H9 (cell line): ENCODE data around the gene EFHD1. TPM values are rescaled to one million over a fixed set of nuclear protein-coding genes. Genes with fewer than 3 reads are reported as not detected.

Experiments used
- DNase-seq: peaks from one replicate; pipeline ENCODE4 v3.0.0-alpha.2; 2017
- H2AFZ ChIP-seq: one replicate; pipeline ENCODE4 v1.6.1; 2013; ENCODE audit warnings: mild to moderate bottlenecking, low read length, control low read depth, moderate library complexity
- H2AK5ac ChIP-seq: 2 replicates; pipeline ENCODE4 v1.6.1; 2013; ENCODE audit warnings: low read length, control low read depth, mixed read lengths; ENCODE audit not compliant: insufficient read length
- H2BK120ac ChIP-seq: one replicate; pipeline ENCODE4 v1.6.1; 2013; ENCODE audit warnings: low read depth, mild to moderate bottlenecking, low read length, control low read depth, inconsistent platforms; ENCODE audit not compliant: poor library complexity, severe bottlenecking
- H2BK12ac ChIP-seq: 2 replicates; pipeline ENCODE4 v1.6.1; 2013; ENCODE audit warnings: low read length, control low read depth, mixed read lengths, low read depth; ENCODE audit not compliant: insufficient read length
- H2BK15ac ChIP-seq: 2 replicates; pipeline ENCODE4 v1.6.1; 2013; ENCODE audit warnings: low read depth, low read length, control low read depth
- H2BK20ac ChIP-seq: one replicate; pipeline ENCODE4 v1.6.1; 2013; ENCODE audit warnings: low read depth, mild to moderate bottlenecking, low read length, control low read depth, inconsistent platforms; ENCODE audit not compliant: poor library complexity, severe bottlenecking
- H2BK5ac ChIP-seq: 2 replicates; pipeline ENCODE4 v1.6.1; 2013; ENCODE audit warnings: low read length, control low read depth, mixed read lengths; ENCODE audit not compliant: insufficient read length
- H3K14ac ChIP-seq: 2 replicates; pipeline ENCODE4 v1.6.1; 2013; ENCODE audit warnings: low read length, control low read depth; ENCODE audit not compliant: insufficient read depth
- H3K18ac ChIP-seq: 2 replicates; pipeline ENCODE4 v1.6.1; 2013; ENCODE audit warnings: low read depth, mild to moderate bottlenecking, mixed read lengths, low read length, control low read depth; ENCODE audit not compliant: insufficient read length
- H3K23ac ChIP-seq: 2 replicates; pipeline ENCODE4 v1.6.1; 2013; ENCODE audit warnings: low read length, control low read depth, mixed read lengths, low read depth; ENCODE audit not compliant: insufficient read length
- H3K23me2 ChIP-seq: 2 replicates; pipeline ENCODE4 v1.6.1; 2013; ENCODE audit warnings: low read depth, mild to moderate bottlenecking, mixed read lengths, low read length, control low read depth; ENCODE audit not compliant: insufficient read length, poor library complexity, severe bottlenecking
- H3K27ac ChIP-seq: 2 replicates; pipeline ENCODE4 v1.5.1; 2013; ENCODE audit warnings: low read length, control low read depth, mixed read lengths, low read depth; ENCODE audit not compliant: insufficient read length
- H3K27me3 ChIP-seq: 2 replicates; pipeline ENCODE4 v1.6.1; 2013; ENCODE audit warnings: low read length, control low read depth, inconsistent platforms; ENCODE audit not compliant: insufficient read depth
- H3K4ac ChIP-seq: 2 replicates; pipeline ENCODE4 v1.6.1; 2013; ENCODE audit warnings: low read depth, mild to moderate bottlenecking, control low read depth, inconsistent platforms, low read length, moderate library complexity
- H3K4me1 ChIP-seq: 2 replicates; pipeline ENCODE4 v1.6.1; 2013; ENCODE audit warnings: low read length, control low read depth, inconsistent platforms; ENCODE audit not compliant: insufficient read depth
- H3K4me2 ChIP-seq: 2 replicates; pipeline ENCODE4 v1.6.1; 2013; ENCODE audit warnings: low read length, control low read depth, mixed read lengths; ENCODE audit not compliant: insufficient read length, insufficient read depth
- H3K56ac ChIP-seq: 2 replicates; pipeline ENCODE4 v1.6.1; 2013; ENCODE audit warnings: low read depth, mild to moderate bottlenecking, mixed read lengths, low read length, control low read depth; ENCODE audit not compliant: insufficient read length
- H3K79me1 ChIP-seq: 2 replicates; pipeline ENCODE4 v1.6.1; 2013; ENCODE audit warnings: low read depth, mild to moderate bottlenecking, moderate library complexity, low read length, control low read depth, inconsistent platforms; ENCODE audit not compliant: insufficient read depth, poor library complexity, severe bottlenecking
- H3K79me2 ChIP-seq: 2 replicates; pipeline ENCODE4 v1.6.1; 2013; ENCODE audit warnings: low read length, control low read depth, inconsistent platforms; ENCODE audit not compliant: insufficient read depth
- H3K9ac ChIP-seq: 2 replicates; pipeline ENCODE4 v1.6.1; 2013; ENCODE audit warnings: low read length, control low read depth, mixed read lengths; ENCODE audit not compliant: insufficient read length; ENCODE audit errors: extremely low read depth
- H3K9me3 ChIP-seq: one replicate; pipeline ENCODE4 v1.6.1; 2013; ENCODE audit warnings: low read depth, low read length, inconsistent platforms; ENCODE audit not compliant: control insufficient read depth
- H3T11ph ChIP-seq: one replicate; pipeline ENCODE4 v1.6.1; 2013; ENCODE audit warnings: mild to moderate bottlenecking, low read length, control low read depth, inconsistent platforms
- H4K20me1 ChIP-seq: one replicate; pipeline ENCODE4 v1.6.1; 2013; ENCODE audit not compliant: control insufficient read depth, insufficient read length, insufficient read depth
- H4K5ac ChIP-seq: 2 replicates; pipeline ENCODE4 v1.6.1; 2013; ENCODE audit warnings: low read depth, mild to moderate bottlenecking, mixed read lengths, low read length, control low read depth; ENCODE audit not compliant: insufficient read length
- H4K8ac ChIP-seq: replicated peaks from 2 replicates; pipeline ENCODE4 v1.6.1; 2013; ENCODE audit warnings: low read length, control low read depth, mixed read lengths, low read depth; ENCODE audit not compliant: insufficient read length
- H4K91ac ChIP-seq: 2 replicates; pipeline ENCODE4 v1.6.1; 2013; ENCODE audit warnings: low read depth, mild to moderate bottlenecking, moderate library complexity, mixed read lengths, low read length, control low read depth; ENCODE audit not compliant: insufficient read length
- H3K27ac Mint-ChIP-seq, 3 experiments: 2 replicates in 2 of 3; 3 replicates in 1 of 3; pipeline ENCODE4 v1.8.0; 2020 to 2021; ENCODE audit warnings: mixed read lengths in 3 of 3, mild to moderate bottlenecking in 1 of 3, moderate library complexity in 1 of 3
- H3K27me3 Mint-ChIP-seq: 2 replicates; pipeline ENCODE4 v1.8.0; 2021; ENCODE audit warnings: low read depth, mild to moderate bottlenecking, moderate library complexity, mixed read lengths
- H3K36me3 Mint-ChIP-seq, 3 experiments: 2 replicates in 2 of 3; 3 replicates in 1 of 3; pipeline ENCODE4 v1.8.0; 2020 to 2021; ENCODE audit warnings: low read depth in 3 of 3, mixed read lengths in 3 of 3; ENCODE audit not compliant: insufficient read depth in 1 of 3
- H3K4me1 Mint-ChIP-seq, 2 experiments: 2 replicates each; pipeline ENCODE4 v1.8.0; 2020; ENCODE audit warnings: mixed read lengths in 2 of 2
- H3K4me3 Mint-ChIP-seq, 2 experiments: 2 replicates in 1 of 2; 3 replicates in 1 of 2; pipeline ENCODE4 v1.8.0; 2020 to 2021; ENCODE audit warnings: mild to moderate bottlenecking in 2 of 2, mixed read lengths in 2 of 2, moderate library complexity in 1 of 2
- H3K9me3 Mint-ChIP-seq, 2 experiments: 2 replicates in 1 of 2; 3 replicates in 1 of 2; pipeline ENCODE4 v1.8.0; 2020; ENCODE audit warnings: mild to moderate bottlenecking in 2 of 2, mixed read lengths in 2 of 2, moderate library complexity in 1 of 2
- CTCF ChIP-seq: fragments of 200-600 bp; sonication (generic); conservative IDR thresholded peaks from 3 replicates; pipeline ENCODE4 v1.8.0; 2021; ENCODE audit warnings: antibody characterized with exemption, mild to moderate bottlenecking
- WGBS: extraction: QIAGEN DNeasy Blood & Tissue Kit; methylation state at CpG from one replicate; pipeline ENCODE4 v1.1.7; 2013; ENCODE audit warnings: missing lambda C conversion rate, low lambda C conversion rate, mixed read lengths; ENCODE audit not compliant: insufficient read length; ENCODE audit errors: extremely low coverage; 5-methylcytosine and 5-hydroxymethylcytosine counted together
- total RNA-seq: library from RNA; stranded (reverse); gene quantifications from 2 replicates; pipeline ENCODE4 v1.2.1, GENCODE V29; 2021

Gene EFHD1
- total RNA-seq, 1 experiment from 2014 or later: 2.8 TPM

GRCh38 chr2:232687382-232688160 is 54.2 kb downstream of the EFHD1 start:
- H2BK120ac ChIP-seq: no peak overlapping the region
- Mint-ChIP-seq H3K4me3 (no peak overlapping the region; a peak in 1 of 5 replicates), H3K27me3 (no peaks in the 10 kb centered on the region; the same call in none of the 2 replicates), H3K4me1 (no peaks in the 10 kb centered on the region), H3K9me3 (no peaks in the 10 kb centered on the region), H3K36me3 (no peaks in the 10 kb centered on the region), H3K27ac (peak overlapping the region in 1 of 3 experiments; percentile 80; a peak in 1 of 7 replicates)
- H3K79me2 ChIP-seq: no peaks in the 10 kb centered on the region
- no peak overlapping the region for H3K18ac ChIP-seq
- no peaks in the 10 kb centered on the region for H4K20me1 ChIP-seq
- no peak overlapping the region for H3K27ac ChIP-seq
- H2BK5ac ChIP-seq: no peak overlapping the region
- no peaks in the 10 kb centered on the region for H3K27me3 ChIP-seq
- no peak overlapping the region for H2AK5ac ChIP-seq
- no peak overlapping the region for H4K5ac ChIP-seq
- H2BK15ac ChIP-seq: no peak overlapping the region
- no peak overlapping the region for H3T11ph ChIP-seq
- H3K4me2 ChIP-seq: no peak overlapping the region
- no CpG with 5 or more reads among the region's 11 CpGs for WGBS
- no peak overlapping the region for H2AFZ ChIP-seq
- H3K9me3 ChIP-seq: no peaks in the 10 kb centered on the region
- H3K14ac ChIP-seq: no peak overlapping the region
- no peak overlapping the region for H3K23ac ChIP-seq
- no peak overlapping the region for H4K8ac ChIP-seq
- H3K79me1 ChIP-seq: no peaks in the 10 kb centered on the region
- no peaks in the 10 kb centered on the region for H3K23me2 ChIP-seq
- TF ChIP-seq CTCF: no peak
- no peak overlapping the region for H3K4ac ChIP-seq
- DNase-seq: no peak
- H4K91ac ChIP-seq: no peak overlapping the region
- H3K9ac ChIP-seq: no peak overlapping the region
- H2BK20ac ChIP-seq: no peak overlapping the region
- no peak overlapping the region for H2BK12ac ChIP-seq
- no peak overlapping the region for H3K56ac ChIP-seq
- H3K4me1 ChIP-seq: no peaks in the 10 kb centered on the region
